Fibroblast of lung (primary cell): ENCODE results near the gene NRTN.

Source experiments
- EZH2 ChIP-seq: IDR thresholded peaks from 2 replicates; pipeline ENCODE4 v1.5.1; 2012; ENCODE audit warnings: low read length, control low read depth, mild to moderate bottlenecking; ENCODE audit errors: missing control alignments
- TF ChIP-seq, protein P1 (sequence below), 2 donors: IDR thresholded peaks in 1 of 2; conservative IDR thresholded peaks in 1 of 2; 1 replicate in 1 of 2; 2 replicates in 1 of 2; pipeline ENCODE4 v1.5.1; 2011 to 2012; ENCODE audit warnings: low read length in 2 of 2, control low read depth in 1 of 2, inconsistent platforms in 1 of 2, low read depth in 1 of 2, mild to moderate bottlenecking in 1 of 2

DNA sequence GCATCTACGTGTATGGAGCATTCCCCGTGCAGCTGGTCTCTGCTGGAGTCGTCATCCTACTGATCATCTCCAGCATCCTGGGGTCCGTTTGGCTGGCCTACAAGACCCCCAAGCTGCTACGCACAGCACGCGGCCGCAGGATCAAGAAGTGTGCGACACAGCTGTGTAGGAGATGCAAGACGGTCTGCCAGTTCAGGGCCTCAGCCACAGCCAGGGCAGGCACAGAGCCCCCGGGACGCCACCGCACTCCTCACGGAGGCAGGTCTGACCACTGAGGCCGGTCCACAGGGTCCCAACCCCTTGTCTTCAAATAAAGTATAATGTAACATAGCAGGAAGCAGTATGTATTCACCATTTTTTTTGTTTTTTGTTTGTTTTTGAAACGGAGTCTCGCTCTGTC is 26.5 kb upstream of the NRTN start:
- TF ChIP-seq, protein P1, sequence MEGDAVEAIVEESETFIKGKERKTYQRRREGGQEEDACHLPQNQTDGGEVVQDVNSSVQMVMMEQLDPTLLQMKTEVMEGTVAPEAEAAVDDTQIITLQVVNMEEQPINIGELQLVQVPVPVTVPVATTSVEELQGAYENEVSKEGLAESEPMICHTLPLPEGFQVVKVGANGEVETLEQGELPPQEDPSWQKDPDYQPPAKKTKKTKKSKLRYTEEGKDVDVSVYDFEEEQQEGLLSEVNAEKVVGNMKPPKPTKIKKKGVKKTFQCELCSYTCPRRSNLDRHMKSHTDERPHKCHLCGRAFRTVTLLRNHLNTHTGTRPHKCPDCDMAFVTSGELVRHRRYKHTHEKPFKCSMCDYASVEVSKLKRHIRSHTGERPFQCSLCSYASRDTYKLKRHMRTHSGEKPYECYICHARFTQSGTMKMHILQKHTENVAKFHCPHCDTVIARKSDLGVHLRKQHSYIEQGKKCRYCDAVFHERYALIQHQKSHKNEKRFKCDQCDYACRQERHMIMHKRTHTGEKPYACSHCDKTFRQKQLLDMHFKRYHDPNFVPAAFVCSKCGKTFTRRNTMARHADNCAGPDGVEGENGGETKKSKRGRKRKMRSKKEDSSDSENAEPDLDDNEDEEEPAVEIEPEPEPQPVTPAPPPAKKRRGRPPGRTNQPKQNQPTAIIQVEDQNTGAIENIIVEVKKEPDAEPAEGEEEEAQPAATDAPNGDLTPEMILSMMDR (conservative IDR thresholded peaks at IDR 0.05 in 1 of 2, IDR thresholded peaks at IDR 0.05 in 1 of 2; ENCODE audit: low read depth in 1 of 2, low read length in 2 of 2) = no peak
- TF ChIP-seq EZH2 = no peak
